OCI-LY1 (cell line): Measurements from ENCODE around the gene PER1.

Experiments used
- H2AFZ ChIP-seq: fragments of 200-600 bp; sonication (generic), shearing (Covaris generic); 2 replicates; pipeline ENCODE4 v1.6.0; 2014; ENCODE audit warnings: antibody characterized with exemption, mild to moderate bottlenecking, low read length
- H3F3A ChIP-seq: fragments of 200-600 bp; sonication (generic), shearing (Covaris generic); 2 replicates; pipeline ENCODE4 v1.6.0; 2014; ENCODE audit warnings: mild to moderate bottlenecking, antibody characterized with exemption, low read length, moderate library complexity; ENCODE audit not compliant: insufficient read depth
- H3K27ac ChIP-seq: fragments of 200-600 bp; sonication (generic); 2 replicates; pipeline ENCODE4 v1.5.1; 2014; ENCODE audit warnings: low read length, mixed run types, mild to moderate bottlenecking, low read depth; ENCODE audit not compliant: poor library complexity, severe bottlenecking
- H3K27me3 ChIP-seq: fragments of 200-600 bp; sonication (generic); 2 replicates; pipeline ENCODE4 v1.6.0; 2014; ENCODE audit warnings: antibody characterized with exemption, mild to moderate bottlenecking, low read length, moderate library complexity; ENCODE audit not compliant: insufficient read depth
- H3K36me3 ChIP-seq: fragments of 200-600 bp; sonication (generic); 2 replicates; pipeline ENCODE4 v1.6.1; 2014; ENCODE audit warnings: mild to moderate bottlenecking, antibody characterized with exemption, low read length, moderate library complexity, mixed read lengths; ENCODE audit not compliant: insufficient read depth
- H3K4me1 ChIP-seq: fragments of 200-600 bp; sonication (generic); 2 replicates; pipeline ENCODE4 v1.5.1; 2014; ENCODE audit warnings: mild to moderate bottlenecking, low read length, moderate library complexity; ENCODE audit not compliant: insufficient read depth, severe bottlenecking
- H3K4me2 ChIP-seq: fragments of 200-600 bp; sonication (generic), shearing (Covaris generic); 2 replicates; pipeline ENCODE4 v1.6.1; 2014; ENCODE audit warnings: low read length
- H3K4me3 ChIP-seq: fragments of 200-600 bp; sonication (generic); 2 replicates; pipeline ENCODE4 v1.5.1; 2014; ENCODE audit warnings: low read length, low read depth, mild to moderate bottlenecking, mixed read lengths; ENCODE audit not compliant: poor library complexity, severe bottlenecking
- H3K79me2 ChIP-seq: fragments of 200-600 bp; shearing (Covaris generic); 2 replicates; pipeline ENCODE4 v1.6.1; 2016; ENCODE audit warnings: mixed run types, low read length, mixed read lengths; ENCODE audit not compliant: insufficient read depth
- H3K9ac ChIP-seq: fragments of 200-600 bp; sonication (generic), shearing (Covaris generic); 2 replicates; pipeline ENCODE4 v1.6.1; 2014; ENCODE audit warnings: mild to moderate bottlenecking, low read length, mixed read lengths
- H3K9me2 ChIP-seq: fragments of 200-600 bp; sonication (generic), shearing (Covaris generic); 2 replicates; pipeline ENCODE4 v1.6.1; 2014; ENCODE audit warnings: low read depth, mild to moderate bottlenecking, low read length, mixed read lengths
- H3K9me3 ChIP-seq: fragments of 200-600 bp; shearing (Covaris generic); 2 replicates; pipeline ENCODE4 v1.6.1; 2014; ENCODE audit warnings: low read length, mixed read lengths
- H4K20me1 ChIP-seq: fragments of 200-600 bp; sonication (generic), shearing (Covaris generic); 2 replicates; pipeline ENCODE4 v1.6.0; 2016; ENCODE audit warnings: mild to moderate bottlenecking, low read length; ENCODE audit not compliant: insufficient read depth
- EZH2 ChIP-seq: fragments of 200-600 bp; sonication (generic), shearing (Covaris generic); IDR thresholded peaks from 2 replicates; pipeline ENCODE4 v1.8.0; 2017; ENCODE audit warnings: borderline replicate concordance, mixed run types, mild to moderate bottlenecking, antibody characterized with exemption, low read length, moderate library complexity, mixed read lengths
- TF ChIP-seq, protein P1 (sequence below): fragments of 200-600 bp; sonication (generic), shearing (Covaris generic); IDR thresholded peaks from 2 replicates; pipeline ENCODE4 v1.5.1; 2017; ENCODE audit warnings: mild to moderate bottlenecking, antibody characterized with exemption, low read length, moderate library complexity, mixed read lengths

Gene PER1

DNA sequence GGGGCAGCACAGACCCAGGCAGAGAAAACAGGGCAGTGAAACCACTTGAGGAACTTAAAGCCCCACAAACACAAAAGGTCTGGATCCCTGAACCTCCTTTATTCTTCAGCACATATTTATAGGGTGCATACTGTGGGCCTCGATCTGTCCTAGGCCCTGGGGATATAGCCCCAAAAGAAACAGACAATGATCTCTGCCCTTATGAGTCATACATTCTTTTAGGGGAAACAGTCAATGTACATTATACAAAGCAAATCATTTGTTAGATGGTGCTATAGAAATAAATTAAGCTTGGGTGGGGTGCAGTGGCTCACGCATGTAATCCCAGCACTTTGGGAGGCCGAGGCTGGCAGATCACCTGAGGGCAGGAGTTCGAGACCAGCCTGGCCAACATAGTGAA lies 18.3 kb downstream of the PER1 start:
- Histone ChIP-seq H3K79me2 (no peaks in the 10 kb centered on the region), H3F3A (no peaks in the 10 kb centered on the region), H3K27me3 (no peaks in the 10 kb centered on the region), H3K9me2 (no peaks in the 10 kb centered on the region), H3K36me3 (no peaks in the 10 kb centered on the region), H4K20me1 (no peaks in the 10 kb centered on the region), H3K9me3 (no peaks in the 10 kb centered on the region), H3K4me2 (no peak overlapping the region), H2AFZ (no peak overlapping the region), H3K4me1 (peaks cover 6% of the 10 kb centered on the region), H3K27ac (no peak overlapping the region), H3K4me3 (no peak overlapping the region), H3K9ac (no peak overlapping the region)
- TF ChIP-seq EZH2: no peak
- TF ChIP-seq, protein P1, sequence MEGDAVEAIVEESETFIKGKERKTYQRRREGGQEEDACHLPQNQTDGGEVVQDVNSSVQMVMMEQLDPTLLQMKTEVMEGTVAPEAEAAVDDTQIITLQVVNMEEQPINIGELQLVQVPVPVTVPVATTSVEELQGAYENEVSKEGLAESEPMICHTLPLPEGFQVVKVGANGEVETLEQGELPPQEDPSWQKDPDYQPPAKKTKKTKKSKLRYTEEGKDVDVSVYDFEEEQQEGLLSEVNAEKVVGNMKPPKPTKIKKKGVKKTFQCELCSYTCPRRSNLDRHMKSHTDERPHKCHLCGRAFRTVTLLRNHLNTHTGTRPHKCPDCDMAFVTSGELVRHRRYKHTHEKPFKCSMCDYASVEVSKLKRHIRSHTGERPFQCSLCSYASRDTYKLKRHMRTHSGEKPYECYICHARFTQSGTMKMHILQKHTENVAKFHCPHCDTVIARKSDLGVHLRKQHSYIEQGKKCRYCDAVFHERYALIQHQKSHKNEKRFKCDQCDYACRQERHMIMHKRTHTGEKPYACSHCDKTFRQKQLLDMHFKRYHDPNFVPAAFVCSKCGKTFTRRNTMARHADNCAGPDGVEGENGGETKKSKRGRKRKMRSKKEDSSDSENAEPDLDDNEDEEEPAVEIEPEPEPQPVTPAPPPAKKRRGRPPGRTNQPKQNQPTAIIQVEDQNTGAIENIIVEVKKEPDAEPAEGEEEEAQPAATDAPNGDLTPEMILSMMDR: no peak

GRCh38 chr17:8133399-8133798 lies 18.8 kb downstream of the PER1 start:
- no peaks in the 10 kb centered on the region for H3F3A ChIP-seq
- no peaks in the 10 kb centered on the region for H3K27me3 ChIP-seq
- TF ChIP-seq EZH2: no peak
- TF ChIP-seq, protein P1: no peak

GRCh38 chr17:8131844-8132441 lies 20.3 kb downstream of the PER1 start:
- no peak overlapping the region for H2AFZ ChIP-seq
- H3K27me3 ChIP-seq: no peaks in the 10 kb centered on the region
- peaks cover 2% of the 10 kb centered on the region for H3F3A ChIP-seq
- H3K9ac ChIP-seq: no peak overlapping the region
- TF ChIP-seq, protein P1: no peak
- TF ChIP-seq EZH2: no peak
- no peaks in the 10 kb centered on the region for H3K9me2 ChIP-seq
- no peak overlapping the region for H3K4me3 ChIP-seq
- no peak overlapping the region for H3K27ac ChIP-seq
- H3K9me3 ChIP-seq: no peaks in the 10 kb centered on the region
- no peak overlapping the region for H3K4me2 ChIP-seq
- no peaks in the 10 kb centered on the region for H3K79me2 ChIP-seq
- no peaks in the 10 kb centered on the region for H4K20me1 ChIP-seq
- peaks cover 4% of the 10 kb centered on the region for H3K4me1 ChIP-seq
- H3K36me3 ChIP-seq: no peaks in the 10 kb centered on the region

More at GRCh38 chr17:8133399-8133798, 18.8 kb downstream of the PER1 start:
- Histone ChIP-seq H2AFZ (no peak overlapping the region), H3K4me2 (no peak overlapping the region), H3K9me2 (no peaks in the 10 kb centered on the region), H3K27ac (no peak overlapping the region), H3K4me1 (peaks cover 5% of the 10 kb centered on the region), H3K9ac (no peak overlapping the region), H3K79me2 (no peaks in the 10 kb centered on the region), H4K20me1 (no peaks in the 10 kb centered on the region), H3K4me3 (no peak overlapping the region), H3K9me3 (no peaks in the 10 kb centered on the region), H3K36me3 (no peaks in the 10 kb centered on the region)
